Measurements from ENCODE around the gene TCTN3. TPM values are rescaled to one million over a fixed set of nuclear protein-coding genes. Genes with fewer than 3 reads are reported as not detected.

Gene TCTN3
- total and polyA plus RNA-seq, 2 of the 13 experiments (the other 11 are each of a cell fraction or from before 2014, with no cell fraction given), result 53.3 to 60.0 TPM

DNA sequence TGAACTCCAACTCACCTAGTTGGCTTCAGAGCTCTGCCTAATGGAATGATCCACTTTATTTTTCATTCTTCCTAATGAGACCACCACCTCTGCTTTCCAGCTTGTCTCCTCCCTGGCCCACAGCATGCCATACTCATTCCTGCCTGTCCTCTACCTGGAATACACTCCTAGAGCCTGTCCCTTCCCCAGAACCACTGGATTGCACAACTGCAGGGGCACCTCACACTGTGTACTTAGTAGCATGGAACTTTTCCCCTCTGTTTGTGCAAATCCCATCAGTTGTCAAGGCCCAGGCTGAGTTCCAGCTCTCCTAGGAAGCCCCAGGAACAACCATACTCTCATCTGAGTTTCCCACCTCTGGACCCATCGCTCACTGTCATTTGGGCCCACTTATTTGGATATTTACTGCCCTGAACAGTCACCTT, 52.8 kb downstream of the TCTN3 start (continued):
- TF ChIP-seq, protein P1, sequence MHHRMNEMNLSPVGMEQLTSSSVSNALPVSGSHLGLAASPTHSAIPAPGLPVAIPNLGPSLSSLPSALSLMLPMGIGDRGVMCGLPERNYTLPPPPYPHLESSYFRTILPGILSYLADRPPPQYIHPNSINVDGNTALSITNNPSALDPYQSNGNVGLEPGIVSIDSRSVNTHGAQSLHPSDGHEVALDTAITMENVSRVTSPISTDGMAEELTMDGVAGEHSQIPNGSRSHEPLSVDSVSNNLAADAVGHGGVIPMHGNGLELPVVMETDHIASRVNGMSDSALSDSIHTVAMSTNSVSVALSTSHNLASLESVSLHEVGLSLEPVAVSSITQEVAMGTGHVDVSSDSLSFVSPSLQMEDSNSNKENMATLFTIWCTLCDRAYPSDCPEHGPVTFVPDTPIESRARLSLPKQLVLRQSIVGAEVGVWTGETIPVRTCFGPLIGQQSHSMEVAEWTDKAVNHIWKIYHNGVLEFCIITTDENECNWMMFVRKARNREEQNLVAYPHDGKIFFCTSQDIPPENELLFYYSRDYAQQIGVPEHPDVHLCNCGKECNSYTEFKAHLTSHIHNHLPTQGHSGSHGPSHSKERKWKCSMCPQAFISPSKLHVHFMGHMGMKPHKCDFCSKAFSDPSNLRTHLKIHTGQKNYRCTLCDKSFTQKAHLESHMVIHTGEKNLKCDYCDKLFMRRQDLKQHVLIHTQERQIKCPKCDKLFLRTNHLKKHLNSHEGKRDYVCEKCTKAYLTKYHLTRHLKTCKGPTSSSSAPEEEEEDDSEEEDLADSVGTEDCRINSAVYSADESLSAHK (CRISPR knock-in tag; IDR thresholded peaks at IDR 0.05; ENCODE audit: borderline replicate concordance), result no peak
- TF ChIP-seq BRD4 (CRISPR knock-in tag; IDR thresholded peaks at IDR 0.05), result no peak
- TF ChIP-seq, protein P2, sequence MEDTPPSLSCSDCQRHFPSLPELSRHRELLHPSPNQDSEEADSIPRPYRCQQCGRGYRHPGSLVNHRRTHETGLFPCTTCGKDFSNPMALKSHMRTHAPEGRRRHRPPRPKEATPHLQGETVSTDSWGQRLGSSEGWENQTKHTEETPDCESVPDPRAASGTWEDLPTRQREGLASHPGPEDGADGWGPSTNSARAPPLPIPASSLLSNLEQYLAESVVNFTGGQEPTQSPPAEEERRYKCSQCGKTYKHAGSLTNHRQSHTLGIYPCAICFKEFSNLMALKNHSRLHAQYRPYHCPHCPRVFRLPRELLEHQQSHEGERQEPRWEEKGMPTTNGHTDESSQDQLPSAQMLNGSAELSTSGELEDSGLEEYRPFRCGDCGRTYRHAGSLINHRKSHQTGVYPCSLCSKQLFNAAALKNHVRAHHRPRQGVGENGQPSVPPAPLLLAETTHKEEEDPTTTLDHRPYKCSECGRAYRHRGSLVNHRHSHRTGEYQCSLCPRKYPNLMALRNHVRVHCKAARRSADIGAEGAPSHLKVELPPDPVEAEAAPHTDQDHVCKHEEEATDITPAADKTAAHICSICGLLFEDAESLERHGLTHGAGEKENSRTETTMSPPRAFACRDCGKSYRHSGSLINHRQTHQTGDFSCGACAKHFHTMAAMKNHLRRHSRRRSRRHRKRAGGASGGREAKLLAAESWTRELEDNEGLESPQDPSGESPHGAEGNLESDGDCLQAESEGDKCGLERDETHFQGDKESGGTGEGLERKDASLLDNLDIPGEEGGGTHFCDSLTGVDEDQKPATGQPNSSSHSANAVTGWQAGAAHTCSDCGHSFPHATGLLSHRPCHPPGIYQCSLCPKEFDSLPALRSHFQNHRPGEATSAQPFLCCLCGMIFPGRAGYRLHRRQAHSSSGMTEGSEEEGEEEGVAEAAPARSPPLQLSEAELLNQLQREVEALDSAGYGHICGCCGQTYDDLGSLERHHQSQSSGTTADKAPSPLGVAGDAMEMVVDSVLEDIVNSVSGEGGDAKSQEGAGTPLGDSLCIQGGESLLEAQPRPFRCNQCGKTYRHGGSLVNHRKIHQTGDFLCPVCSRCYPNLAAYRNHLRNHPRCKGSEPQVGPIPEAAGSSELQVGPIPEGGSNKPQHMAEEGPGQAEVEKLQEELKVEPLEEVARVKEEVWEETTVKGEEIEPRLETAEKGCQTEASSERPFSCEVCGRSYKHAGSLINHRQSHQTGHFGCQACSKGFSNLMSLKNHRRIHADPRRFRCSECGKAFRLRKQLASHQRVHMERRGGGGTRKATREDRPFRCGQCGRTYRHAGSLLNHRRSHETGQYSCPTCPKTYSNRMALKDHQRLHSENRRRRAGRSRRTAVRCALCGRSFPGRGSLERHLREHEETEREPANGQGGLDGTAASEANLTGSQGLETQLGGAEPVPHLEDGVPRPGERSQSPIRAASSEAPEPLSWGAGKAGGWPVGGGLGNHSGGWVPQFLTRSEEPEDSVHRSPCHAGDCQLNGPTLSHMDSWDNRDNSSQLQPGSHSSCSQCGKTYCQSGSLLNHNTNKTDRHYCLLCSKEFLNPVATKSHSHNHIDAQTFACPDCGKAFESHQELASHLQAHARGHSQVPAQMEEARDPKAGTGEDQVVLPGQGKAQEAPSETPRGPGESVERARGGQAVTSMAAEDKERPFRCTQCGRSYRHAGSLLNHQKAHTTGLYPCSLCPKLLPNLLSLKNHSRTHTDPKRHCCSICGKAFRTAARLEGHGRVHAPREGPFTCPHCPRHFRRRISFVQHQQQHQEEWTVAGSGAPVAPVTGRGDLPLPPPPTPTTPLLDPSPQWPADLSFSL (CRISPR knock-in tag; IDR thresholded peaks at IDR 0.05), result no peak
- TF ChIP-seq, protein P3, sequence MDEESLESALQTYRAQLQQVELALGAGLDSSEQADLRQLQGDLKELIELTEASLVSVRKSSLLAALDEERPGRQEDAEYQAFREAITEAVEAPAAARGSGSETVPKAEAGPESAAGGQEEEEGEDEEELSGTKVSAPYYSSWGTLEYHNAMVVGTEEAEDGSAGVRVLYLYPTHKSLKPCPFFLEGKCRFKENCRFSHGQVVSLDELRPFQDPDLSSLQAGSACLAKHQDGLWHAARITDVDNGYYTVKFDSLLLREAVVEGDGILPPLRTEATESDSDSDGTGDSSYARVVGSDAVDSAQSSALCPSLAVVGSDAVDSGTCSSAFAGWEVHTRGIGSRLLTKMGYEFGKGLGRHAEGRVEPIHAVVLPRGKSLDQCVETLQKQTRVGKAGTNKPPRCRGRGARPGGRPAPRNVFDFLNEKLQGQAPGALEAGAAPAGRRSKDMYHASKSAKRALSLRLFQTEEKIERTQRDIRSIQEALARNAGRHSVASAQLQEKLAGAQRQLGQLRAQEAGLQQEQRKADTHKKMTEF (CRISPR knock-in tag; IDR thresholded peaks at IDR 0.05), result no peak
- 0 out of 2 replicates have a peak, but pooled peaks have one; percentile 15 for TF ChIP-seq CC2D1A (CRISPR knock-in tag; IDR thresholded peaks at IDR 0.05)
- peak; percentile 36; the same call in 1 of the 2 replicates for TF ChIP-seq SOX13 (IDR thresholded peaks at IDR 0.05)
- peak in 1 of 2 experiments; percentile 68; a peak in 2 of 4 replicates for TF ChIP-seq SOX13 (CRISPR knock-in tag; conservative IDR thresholded peaks at IDR 0.05 in 1 of 2, IDR thresholded peaks at IDR 0.05 in 1 of 2)
- TF ChIP-seq GATA4 (IDR thresholded peaks at IDR 0.05; ENCODE audit: borderline replicate concordance, low read depth), result no peak
- TF ChIP-seq HOXA3 (CRISPR knock-in tag; IDR thresholded peaks at IDR 0.05), result peak; percentile 75
- no peak for TF ChIP-seq PLRG1 (conservative IDR thresholded peaks at IDR 0.05)
- no peak for TF ChIP-seq KLF12 (CRISPR knock-in tag; IDR thresholded peaks at IDR 0.05; ENCODE audit: borderline replicate concordance)
- TF ChIP-seq, protein P4, sequence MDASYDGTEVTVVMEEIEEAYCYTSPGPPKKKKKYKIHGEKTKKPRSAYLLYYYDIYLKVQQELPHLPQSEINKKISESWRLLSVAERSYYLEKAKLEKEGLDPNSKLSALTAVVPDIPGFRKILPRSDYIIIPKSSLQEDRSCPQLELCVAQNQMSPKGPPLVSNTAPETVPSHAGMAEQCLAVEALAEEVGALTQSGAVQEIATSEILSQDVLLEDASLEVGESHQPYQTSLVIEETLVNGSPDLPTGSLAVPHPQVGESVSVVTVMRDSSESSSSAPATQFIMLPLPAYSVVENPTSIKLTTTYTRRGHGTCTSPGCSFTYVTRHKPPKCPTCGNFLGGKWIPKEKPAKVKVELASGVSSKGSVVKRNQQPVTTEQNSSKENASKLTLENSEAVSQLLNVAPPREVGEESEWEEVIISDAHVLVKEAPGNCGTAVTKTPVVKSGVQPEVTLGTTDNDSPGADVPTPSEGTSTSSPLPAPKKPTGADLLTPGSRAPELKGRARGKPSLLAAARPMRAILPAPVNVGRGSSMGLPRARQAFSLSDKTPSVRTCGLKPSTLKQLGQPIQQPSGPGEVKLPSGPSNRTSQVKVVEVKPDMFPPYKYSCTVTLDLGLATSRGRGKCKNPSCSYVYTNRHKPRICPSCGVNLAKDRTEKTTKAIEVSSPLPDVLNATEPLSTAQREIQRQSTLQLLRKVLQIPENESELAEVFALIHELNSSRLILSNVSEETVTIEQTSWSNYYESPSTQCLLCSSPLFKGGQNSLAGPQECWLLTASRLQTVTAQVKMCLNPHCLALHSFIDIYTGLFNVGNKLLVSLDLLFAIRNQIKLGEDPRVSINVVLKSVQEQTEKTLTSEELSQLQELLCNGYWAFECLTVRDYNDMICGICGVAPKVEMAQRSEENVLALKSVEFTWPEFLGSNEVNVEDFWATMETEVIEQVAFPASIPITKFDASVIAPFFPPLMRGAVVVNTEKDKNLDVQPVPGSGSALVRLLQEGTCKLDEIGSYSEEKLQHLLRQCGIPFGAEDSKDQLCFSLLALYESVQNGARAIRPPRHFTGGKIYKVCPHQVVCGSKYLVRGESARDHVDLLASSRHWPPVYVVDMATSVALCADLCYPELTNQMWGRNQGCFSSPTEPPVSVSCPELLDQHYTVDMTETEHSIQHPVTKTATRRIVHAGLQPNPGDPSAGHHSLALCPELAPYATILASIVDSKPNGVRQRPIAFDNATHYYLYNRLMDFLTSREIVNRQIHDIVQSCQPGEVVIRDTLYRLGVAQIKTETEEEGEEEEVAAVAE (CRISPR knock-in tag; IDR thresholded peaks at IDR 0.05; ENCODE audit: borderline replicate concordance), result 0 out of 2 replicates have a peak, but pooled peaks have one; percentile 43
- peak; percentile 82 for TF ChIP-seq TBX2 (CRISPR knock-in tag; IDR thresholded peaks at IDR 0.05; ENCODE audit: borderline replicate concordance)
- peak; percentile 85; the same call in 1 of the 2 replicates for TF ChIP-seq CBX5 (CRISPR knock-in tag; IDR thresholded peaks at IDR 0.05; ENCODE audit: borderline replicate concordance)

Measured in HepG2 (cell line).